Heart right ventricle (tissue), 16 donors: Measurements from ENCODE around the gene SLC38A11. TPM values are rescaled to one million over a fixed set of nuclear protein-coding genes. Genes with fewer than 3 reads are reported as not detected.

Experiments used
- ATAC-seq, 8 donors: fragments of 200-7000 bp; cut with Tn5 transposase; one replicate each; pipeline ENCODE4 v1.9.1; 2020; ENCODE audit warnings: mild to moderate bottlenecking in 8 of 8, moderate library complexity in 8 of 8, moderate number of reproducible peaks in 1 of 8
- DNase-seq, 2 donors: peaks; one replicate each; pipeline ENCODE4 v3.0.0-alpha.2; 2020
- H3K27ac ChIP-seq, 10 donors: fragments of 200-600 bp; sonication (generic) in 2 of 10; one replicate each; pipeline versions ENCODE4 v1.5.0 to v1.8.0; 2020 to 2022; ENCODE audit warnings: mild to moderate bottlenecking in 3 of 10
- H3K27me3 ChIP-seq, 7 donors: fragments of 200-600 bp; one replicate each; pipeline ENCODE4 v1.8.0; 2021 to 2022; ENCODE audit warnings: mild to moderate bottlenecking in 2 of 7
- H3K36me3 ChIP-seq, 9 donors: fragments of 200-600 bp; sonication (generic) in 1 of 9; one replicate each; pipeline versions ENCODE4 v1.5.0 to v1.8.0; 2020 to 2022; ENCODE audit warnings: mild to moderate bottlenecking in 2 of 9
- H3K4me1 ChIP-seq, 9 donors: fragments of 200-600 bp; sonication (generic) in 1 of 9; one replicate each; pipeline versions ENCODE4 v1.5.0 to v1.8.0; 2020 to 2022; ENCODE audit warnings: mild to moderate bottlenecking in 4 of 9
- H3K4me3 ChIP-seq, 10 donors: fragments of 200-600 bp; sonication (generic) in 2 of 10; one replicate each; pipeline versions ENCODE4 v1.5.0 to v1.8.0; 2020 to 2022; ENCODE audit warnings: mild to moderate bottlenecking in 7 of 10, moderate library complexity in 2 of 10
- H3K9me3 ChIP-seq, 11 donors: fragments of 200-600 bp in 10 of 11; sonication (generic) in 2 of 11; one replicate each; pipeline versions ENCODE4 v1.5.0 to v1.8.0; 2013 to 2022; ENCODE audit warnings: mild to moderate bottlenecking in 2 of 11, control low read depth in 1 of 11, moderate library complexity in 1 of 11
- WGBS, 2 donors: extraction: QIAGEN DNeasy Blood & Tissue Kit; methylation state at CpG; one replicate each; pipeline ENCODE4 v1.1.7; 2013; ENCODE audit warnings: inconsistent platforms in 1 of 2; 5-methylcytosine and 5-hydroxymethylcytosine counted together
- intact Hi-C, 10 donors: fragments of 100-400 bp; cut with DNase I; formaldehyde crosslinking; loops; one replicate each; pipeline versions ENCODE4 v1.11.1 to v1.14.2; 2022
- polyA plus RNA-seq, 2 donors: library from polyadenylated mRNA; stranded (reverse); fragments of 200-250 nt; gene quantifications; one replicate each; pipeline ENCODE4 v1.2.3, GENCODE V29; 2013
- total RNA-seq, 10 donors: library from RNA; stranded (reverse); fragmentation: NEBNext Ultra II Directional in 3 of 10; extraction: Animal tissue kit (Norgen Biotek cat#: 25700) in 3 of 10; gene quantifications; one replicate each; pipeline versions ENCODE4 v1.2.1 to v1.2.4, GENCODE V29; 2021 to 2023
- TF ChIP-seq, protein P1 (sequence below), 9 donors: fragments of 200-600 bp; sonication (generic) in 2 of 9; IDR thresholded peaks; one replicate each; pipeline versions ENCODE4 v1.5.0 to v1.8.0; 2021 to 2022; ENCODE audit warnings: antibody characterized with exemption in 9 of 9, mild to moderate bottlenecking in 5 of 9, moderate library complexity in 1 of 9
- donor health status: Arrhythmogenic right ventricular cardiomyopathy.
- donor health status: ischemic (EF 13 %, LVEDD 7.1; RV severe dilation, severe dysfunction).
- donor health status: healthy with polysubstance abuse.
- donor health status: DM: no; HTN: yes; CAD: no.
- donor health status: DM: no; HTN: no; CAD: no.
- donor health status: ischemic (EF 25% LVEDD 6.9; RV normal size, moderate dysfunction).
- donor health status: ischemic (EF 25% LVEDD 5.7; RV mildly dilated, moderate dysfunction).
- donor health status: healthy.
- donor health status: DM: yes; HTN: yes; CAD: no.
- donor health status: Ischemic cardiomyopathy.
- donor health status: ischemic (EF 35%, LVEDD 5.7; RV mildly dilated, moderate dysfunction).
- donor health status: nonischemic (EF 11% LVEDD 7.7; RV severe dilation, severe dysfunction).
- donor health status: DM: yes; HTN: yes; CAD: no.
- donor health status: PGD.
- donor health status: ischemic (EF 29% LVEDD 5.4; RV normal size, mild dysfunction).
- donor health status: nonischemic (EF 23%, LVEDD 6.1; RV moderate dilation, normal function).

Gene SLC38A11
- total and polyA plus RNA-seq, 12 donors, result 0.11 to 3.0 (median 0.45) TPM; not detected in 1

DNA sequence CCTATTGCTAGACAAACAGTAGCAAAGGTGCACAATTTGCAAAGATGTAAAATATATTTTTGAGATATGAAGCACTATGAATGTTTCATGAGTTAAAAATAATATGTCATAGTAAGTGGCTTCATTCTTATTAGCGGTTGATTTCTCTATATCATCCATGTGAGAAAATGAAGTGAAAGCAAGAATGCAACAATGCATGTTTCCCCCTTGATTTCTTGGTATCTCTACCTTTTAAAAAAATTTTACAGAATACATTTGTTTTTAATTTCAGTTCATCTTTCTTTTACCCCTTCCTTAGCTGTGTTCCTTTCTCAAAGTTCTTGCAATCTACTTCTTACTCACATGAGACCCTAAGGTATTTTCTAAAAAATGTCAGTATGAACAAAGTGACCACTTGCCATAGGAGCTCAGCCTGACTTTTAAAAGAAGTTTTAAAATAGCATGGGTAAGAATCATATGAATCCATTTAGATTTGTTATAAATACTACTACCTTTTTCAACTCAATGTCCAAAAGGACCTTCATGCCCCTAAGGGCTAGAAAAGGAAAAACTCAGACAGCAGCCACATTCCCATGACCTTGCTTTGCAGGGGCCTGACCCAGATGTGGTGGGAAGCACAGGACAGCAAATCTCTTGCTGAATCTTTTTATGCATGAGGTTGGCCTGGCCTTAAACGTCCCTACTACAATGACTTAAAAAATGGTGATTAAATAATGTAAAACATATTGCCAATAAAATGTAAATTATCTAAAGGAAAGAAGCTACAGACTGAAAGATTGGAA, 14.8 kb upstream of the SLC38A11 start:
- 71 to 74% methylated on average over 2 of the region's 2 CpGs for WGBS, 2 donors
- no peak for DNase-seq
- Histone ChIP-seq H3K9me3 (no peaks in the 10 kb centered on the region), H3K4me1 (peaks cover 0 to 7% (median 0%) of the 10 kb centered on the region in 9 donors), H3K4me3 (no peak overlapping the region), H3K36me3 (no peaks in the 10 kb centered on the region), H3K27ac (no peak overlapping the region), H3K27me3 (no peaks in the 10 kb centered on the region)
- intact Hi-C loops, result no loop called here
- TF ChIP-seq, protein P1, sequence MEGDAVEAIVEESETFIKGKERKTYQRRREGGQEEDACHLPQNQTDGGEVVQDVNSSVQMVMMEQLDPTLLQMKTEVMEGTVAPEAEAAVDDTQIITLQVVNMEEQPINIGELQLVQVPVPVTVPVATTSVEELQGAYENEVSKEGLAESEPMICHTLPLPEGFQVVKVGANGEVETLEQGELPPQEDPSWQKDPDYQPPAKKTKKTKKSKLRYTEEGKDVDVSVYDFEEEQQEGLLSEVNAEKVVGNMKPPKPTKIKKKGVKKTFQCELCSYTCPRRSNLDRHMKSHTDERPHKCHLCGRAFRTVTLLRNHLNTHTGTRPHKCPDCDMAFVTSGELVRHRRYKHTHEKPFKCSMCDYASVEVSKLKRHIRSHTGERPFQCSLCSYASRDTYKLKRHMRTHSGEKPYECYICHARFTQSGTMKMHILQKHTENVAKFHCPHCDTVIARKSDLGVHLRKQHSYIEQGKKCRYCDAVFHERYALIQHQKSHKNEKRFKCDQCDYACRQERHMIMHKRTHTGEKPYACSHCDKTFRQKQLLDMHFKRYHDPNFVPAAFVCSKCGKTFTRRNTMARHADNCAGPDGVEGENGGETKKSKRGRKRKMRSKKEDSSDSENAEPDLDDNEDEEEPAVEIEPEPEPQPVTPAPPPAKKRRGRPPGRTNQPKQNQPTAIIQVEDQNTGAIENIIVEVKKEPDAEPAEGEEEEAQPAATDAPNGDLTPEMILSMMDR (IDR thresholded peaks at IDR 0.05), result no peak
- ATAC-seq, result peak in 2 of 8 donors; percentile 27 to 52

DNA sequence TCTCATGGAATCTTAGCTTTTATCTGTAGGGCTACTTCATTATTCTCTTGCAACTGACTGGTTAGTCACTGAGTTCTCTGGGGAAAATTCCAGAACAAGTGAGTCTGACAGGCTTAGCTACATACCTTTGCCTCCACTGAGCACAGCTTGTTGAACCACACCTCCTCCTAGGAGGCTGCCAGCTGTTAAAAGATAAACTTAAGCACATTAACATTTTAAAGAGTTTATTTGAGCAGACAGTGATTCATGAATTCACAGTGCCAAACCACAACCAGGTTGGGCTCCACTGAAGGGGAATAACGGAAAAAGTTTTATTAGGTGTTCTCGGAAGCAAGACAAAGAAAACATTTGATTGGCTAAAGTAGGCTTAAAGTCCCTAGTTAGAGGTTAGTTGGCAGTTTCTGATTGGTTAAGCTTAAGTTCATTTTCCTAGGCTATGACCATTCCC, 12.5 kb upstream of the SLC38A11 start:
- no peaks in the 10 kb centered on the region for H3K27me3 ChIP-seq
- 94 to 100% methylated on average over 2 of the region's 2 CpGs for WGBS, 2 donors
- TF ChIP-seq, protein P1 (IDR thresholded peaks at IDR 0.05), result no peak
- no peak overlapping the region for H3K4me3 ChIP-seq
- intact Hi-C loops, result no loop called here
- H3K27ac ChIP-seq, result no peak overlapping the region
- ATAC-seq (no peak), DNase-seq (no peak)
- H3K9me3 ChIP-seq, result no peaks in the 10 kb centered on the region
- no peaks in the 10 kb centered on the region for H3K4me1 ChIP-seq
- H3K36me3 ChIP-seq, result no peaks in the 10 kb centered on the region

DNA sequence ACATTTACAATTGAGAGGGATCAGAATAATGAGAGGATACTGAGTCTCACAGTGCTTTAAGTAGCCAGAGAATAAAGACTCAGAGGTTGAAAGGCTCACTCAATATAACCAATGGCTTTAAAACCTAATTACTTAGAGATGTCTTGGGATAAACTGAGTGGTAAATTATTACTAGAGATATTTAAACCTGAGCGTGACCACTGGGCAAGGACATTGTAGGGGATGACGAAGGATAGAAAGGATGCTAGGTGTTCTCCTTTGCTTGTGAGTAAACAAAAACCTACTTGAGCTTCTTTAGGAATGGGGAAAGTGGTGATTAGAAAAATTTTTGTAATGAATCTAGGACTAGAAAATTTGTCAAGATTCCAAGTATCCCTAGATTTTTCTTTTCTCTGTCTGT, 12.0 kb upstream of the SLC38A11 start:
- ATAC-seq (no peak), DNase-seq (no peak)
- H3K27ac ChIP-seq, result no peak overlapping the region
- H3K9me3 ChIP-seq, result no peaks in the 10 kb centered on the region
- no peaks in the 10 kb centered on the region for H3K36me3 ChIP-seq
- H3K4me3 ChIP-seq, result no peak overlapping the region
- H3K27me3 ChIP-seq, result no peaks in the 10 kb centered on the region
- 98% methylated on average over 2 of the region's 2 CpGs for WGBS, 2 donors
- intact Hi-C loops, result no loop called here
- TF ChIP-seq, protein P1 (IDR thresholded peaks at IDR 0.05), result no peak
- no peaks in the 10 kb centered on the region for H3K4me1 ChIP-seq

DNA sequence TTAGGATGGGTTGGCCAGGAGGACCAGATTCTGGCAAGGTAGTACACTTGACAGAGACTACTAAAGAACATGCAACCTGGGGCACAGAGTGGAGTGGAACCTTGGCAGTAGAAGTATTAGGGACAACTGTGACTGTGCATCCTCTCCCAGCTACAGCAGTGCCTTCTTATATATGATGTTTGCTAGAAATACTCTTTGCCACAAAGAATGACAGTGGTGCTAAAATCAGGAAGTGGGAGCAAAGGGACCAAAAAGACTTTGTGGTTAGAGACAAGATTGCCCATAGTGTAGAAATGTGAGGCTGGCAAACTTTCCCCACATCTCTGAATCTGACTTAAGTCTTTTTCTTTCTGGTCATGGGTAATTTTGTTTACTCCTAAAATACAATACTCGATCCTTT, 9.4 kb upstream of the SLC38A11 start:
- Histone ChIP-seq H3K27ac (no peak overlapping the region), H3K27me3 (no peaks in the 10 kb centered on the region), H3K9me3 (no peaks in the 10 kb centered on the region), H3K4me1 (no peaks in the 10 kb centered on the region), H3K36me3 (no peaks in the 10 kb centered on the region), H3K4me3 (no peak overlapping the region)
- 80 to 83% methylated on average over 1 of the region's 1 CpG for WGBS, 2 donors
- DNase-seq, result no peak
- no peak for ATAC-seq
- intact Hi-C loops, result no loop called here
- TF ChIP-seq, protein P1 (IDR thresholded peaks at IDR 0.05), result no peak
